Progenitor cell of endocrine pancreas (in vitro differentiated cells): Measurements from ENCODE around the gene FBXL13. TPM values are rescaled to one million over a fixed set of nuclear protein-coding genes. Genes with fewer than 3 reads are reported as not detected.

Experiments
- DNase-seq: peaks from one replicate; pipeline ENCODE4 v3.0.0; 2021; ENCODE audit warnings: low spot score; ENCODE audit not compliant: unreplicated experiment
- H3K27ac Mint-ChIP-seq: 2 replicates; pipeline ENCODE4 v1.8.0; 2021; ENCODE audit warnings: mild to moderate bottlenecking, moderate library complexity, mixed read lengths
- H3K27me3 Mint-ChIP-seq: 2 replicates; pipeline ENCODE4 v1.8.0; 2021; ENCODE audit warnings: mixed read lengths
- H3K36me3 Mint-ChIP-seq: 2 replicates; pipeline ENCODE4 v1.8.0; 2022; ENCODE audit warnings: mixed read lengths; ENCODE audit not compliant: insufficient read depth
- H3K4me1 Mint-ChIP-seq: 2 replicates; pipeline ENCODE4 v1.8.0; 2021; ENCODE audit warnings: low read depth, mixed read lengths
- H3K4me3 Mint-ChIP-seq: 2 replicates; pipeline ENCODE4 v1.8.0; 2021; ENCODE audit warnings: low read depth, mild to moderate bottlenecking, moderate library complexity, mixed read lengths
- H3K9me3 Mint-ChIP-seq: 2 replicates; pipeline ENCODE4 v1.8.0; 2021; ENCODE audit warnings: low read depth, mixed read lengths
- CTCF ChIP-seq: fragments of 200-600 bp; sonication (generic); IDR thresholded peaks from one replicate; pipeline ENCODE4 v1.5.0; 2021; ENCODE audit warnings: antibody characterized with exemption, mild to moderate bottlenecking; ENCODE audit not compliant: unreplicated experiment
- total RNA-seq: library from RNA; stranded (reverse); gene quantifications from 2 replicates; pipeline ENCODE4 v1.2.1, GENCODE V29; 2021

The FBXL13 gene
- total RNA-seq, 1 donor from 2014 or later: 9.1 TPM

GRCh38 chr7:102991540-102992214 is 82.9 kb downstream of the FBXL13 start:
- Mint-ChIP-seq H3K4me3 (no peak overlapping the region), H3K27ac (no peak overlapping the region), H3K9me3 (no peaks in the 10 kb centered on the region), H3K4me1 (peaks cover 1% of the 10 kb centered on the region), H3K36me3 (no peaks in the 10 kb centered on the region), H3K27me3 (no peaks in the 10 kb centered on the region)
- no peak for TF ChIP-seq CTCF
- no peak for DNase-seq

- no peaks in the 10 kb centered on the region for H3K36me3 Mint-ChIP-seq
- TF ChIP-seq CTCF: no peak
- no peak overlapping the region for H3K27ac Mint-ChIP-seq
- H3K4me3 Mint-ChIP-seq: no peak overlapping the region
- no peak for DNase-seq
- H3K4me1 Mint-ChIP-seq: peaks cover 1% of the 10 kb centered on the region
- no peaks in the 10 kb centered on the region for H3K9me3 Mint-ChIP-seq
- no peaks in the 10 kb centered on the region for H3K27me3 Mint-ChIP-seq
Measured at GRCh38 chr7:102991077-102991539, 83.5 kb downstream of the FBXL13 start.

DNA sequence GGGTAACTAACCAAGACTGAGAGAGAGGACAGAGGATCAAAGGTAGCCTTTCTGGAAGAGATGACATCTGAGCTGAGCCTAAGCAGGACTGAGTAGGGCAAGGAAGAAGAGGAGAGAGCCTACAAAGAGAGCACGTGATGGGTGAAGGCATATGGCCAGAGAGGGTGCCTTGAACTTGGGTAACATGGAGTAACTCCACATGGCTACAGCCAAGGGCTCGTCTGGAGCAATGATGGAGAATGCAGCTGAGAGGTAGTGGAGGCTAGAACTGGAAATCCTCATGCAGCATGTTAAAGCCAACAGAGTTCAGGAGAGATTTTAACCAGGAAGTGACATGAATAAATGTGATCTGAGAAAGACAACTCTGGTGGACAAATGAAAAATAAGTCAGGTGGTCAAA is 84.0 kb downstream of the FBXL13 start:
- no peak overlapping the region for H3K27ac Mint-ChIP-seq
- no peaks in the 10 kb centered on the region for H3K9me3 Mint-ChIP-seq
- DNase-seq: no peak
- no peak for TF ChIP-seq CTCF
- peaks cover 1% of the 10 kb centered on the region for H3K4me1 Mint-ChIP-seq
- no peaks in the 10 kb centered on the region for H3K27me3 Mint-ChIP-seq
- no peaks in the 10 kb centered on the region for H3K36me3 Mint-ChIP-seq
- no peak overlapping the region for H3K4me3 Mint-ChIP-seq

- no peaks in the 10 kb centered on the region for H3K27me3 Mint-ChIP-seq
- no peak for TF ChIP-seq CTCF
- no peak overlapping the region for H3K27ac Mint-ChIP-seq
- no peak overlapping the region for H3K4me3 Mint-ChIP-seq
- peaks cover 1% of the 10 kb centered on the region for H3K4me1 Mint-ChIP-seq
- no peak for DNase-seq
- H3K36me3 Mint-ChIP-seq: no peaks in the 10 kb centered on the region
- no peaks in the 10 kb centered on the region for H3K9me3 Mint-ChIP-seq
Measured at GRCh38 chr7:102988631-102989560, 85.7 kb downstream of the FBXL13 start.

DNA sequence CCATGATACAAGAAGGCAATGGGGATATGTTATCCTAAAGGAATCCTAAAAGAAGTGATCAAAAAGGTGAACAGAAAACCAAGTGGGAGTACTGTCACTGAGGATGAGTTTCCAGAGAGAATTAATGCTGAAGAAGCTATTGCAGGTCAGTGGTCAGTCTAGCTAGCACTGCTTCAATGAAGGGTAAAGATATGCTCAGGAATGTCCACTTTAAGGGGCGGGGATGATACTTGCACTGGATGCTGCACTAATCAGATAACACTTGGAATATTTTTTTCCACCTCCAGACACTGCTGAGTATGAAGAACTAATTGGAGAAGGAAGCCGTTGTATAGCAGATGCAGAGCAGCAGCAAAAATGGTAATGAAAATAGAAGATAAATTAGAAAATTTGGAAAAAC is 86.5 kb downstream of the FBXL13 start:
- H3K4me1 Mint-ChIP-seq: no peaks in the 10 kb centered on the region

More for the DNA sequence above, 86.5 kb downstream of the FBXL13 start:
- Mint-ChIP-seq H3K4me3 (no peak overlapping the region), H3K27ac (no peak overlapping the region), H3K36me3 (no peaks in the 10 kb centered on the region), H3K9me3 (no peaks in the 10 kb centered on the region), H3K27me3 (no peaks in the 10 kb centered on the region)
- no peak for DNase-seq
- TF ChIP-seq CTCF: no peak
